Mesenteric fat pad (tissue), 1 donor: Measurements from ENCODE around the gene LYRM4. TPM values are rescaled to one million over a fixed set of nuclear protein-coding genes. Genes with fewer than 3 reads are reported as not detected.
"Not testable (repeated sequence)": the region's sequence is repeated elsewhere in the genome, so short reads cannot be mapped to it uniquely, and the experiment has no call there.

Experiments used
- DNase-seq: peaks from one replicate; pipeline ENCODE4 v3.0.0-alpha.2; 2020; ENCODE audit warnings: low spot score
- total RNA-seq: library from RNA; stranded (reverse); fragmentation: NEBNext Ultra II Directional; extraction: Animal tissue kit (Norgen Biotek cat#: 25700); gene quantifications from one replicate; pipeline ENCODE4 v1.2.1, GENCODE V29; 2021
- donor health status: DM: yes; HTN: yes; CAD: no.

LYRM4 gene
- total RNA-seq, 1 donor from 2014 or later, result 30.6 TPM

GRCh38 chr6:5082487-5083306, 178.1 kb downstream of the LYRM4 start:
- DNase-seq, result no peak

- DNase-seq, result no peak
Observed at GRCh38 chr6:5081955-5082354, 178.8 kb downstream of the LYRM4 start.

- DNase-seq, result no peak
Observed at GRCh38 chr6:5081182-5081581, 179.6 kb downstream of the LYRM4 start.

- DNase-seq, result no peak
Observed at GRCh38 chr6:5080574-5080973, 180.2 kb downstream of the LYRM4 start.

GRCh38 chr6:5079692-5080091, 181.1 kb downstream of the LYRM4 start:
- DNase-seq, result no peak

- no peak for DNase-seq
Observed at GRCh38 chr6:5078121-5078669, 182.6 kb downstream of the LYRM4 start.

GRCh38 chr6:5076931-5077330, 183.8 kb downstream of the LYRM4 start:
- no peak for DNase-seq

GRCh38 chr6:5073992-5074391, 186.8 kb downstream of the LYRM4 start:
- no peak for DNase-seq

GRCh38 chr6:5072440-5072839, 188.3 kb downstream of the LYRM4 start:
- no peak for DNase-seq

- DNase-seq, result no peak
Observed at GRCh38 chr6:5071216-5071615, 189.5 kb downstream of the LYRM4 start.

- DNase-seq, result no peak
Observed at GRCh38 chr6:5068153-5068751, 192.5 kb downstream of the LYRM4 start.

- DNase-seq, result no peak
Observed at GRCh38 chr6:5067305-5067704, 193.4 kb downstream of the LYRM4 start.

- DNase-seq, result no peak
Observed at GRCh38 chr6:5066456-5067093, 194.2 kb downstream of the LYRM4 start.

GRCh38 chr6:5063617-5064016, 197.1 kb downstream of the LYRM4 start:
- DNase-seq, result no peak

GRCh38 chr6:5061152-5061551, 199.6 kb downstream of the LYRM4 start:
- no peak for DNase-seq

GRCh38 chr6:5060439-5060838, 200.3 kb downstream of the LYRM4 start:
- DNase-seq, result not testable (repeated sequence)

- DNase-seq, result no peak
Observed at GRCh38 chr6:5059036-5059896, 201.5 kb downstream of the LYRM4 start.
